ENCODE results near the gene KLHL6. TPM values are rescaled to one million over a fixed set of nuclear protein-coding genes. Genes with fewer than 3 reads are reported as not detected.
"Not testable (repeated sequence)": the region's sequence is repeated elsewhere in the genome, so short reads cannot be mapped to it uniquely, and the experiment has no call there.

The KLHL6 gene
- total RNA-seq, 1 experiment from 2014 or later, result 41.1 TPM

GRCh38 chr3:183448369-183449128 lies 107.0 kb downstream of the KLHL6 start:
- H3K9me3 ChIP-seq (ENCODE audit: low read length), result peaks cover 11% of the 10 kb centered on the region
- H3K4me1 ChIP-seq (ENCODE audit: low read length), result peaks cover 28% of the 10 kb centered on the region
- H3K79me2 ChIP-seq (ENCODE audit: low read length), result peaks cover 30% of the 10 kb centered on the region
- peak overlapping the region; percentile 87 for H3K4me2 ChIP-seq (ENCODE audit: low read depth, low read length, poor library complexity, severe bottlenecking)
- no peak overlapping the region for H3K27ac ChIP-seq (ENCODE audit: low read length)
- H4K20me1 ChIP-seq (ENCODE audit: insufficient read depth, low read depth, low read length), result no peaks in the 10 kb centered on the region
- peaks cover 11% of the 10 kb centered on the region for H3K36me3 ChIP-seq (ENCODE audit: insufficient read depth, low read length)
- no peaks in the 10 kb centered on the region for H3K9me2 ChIP-seq (replicated peaks; ENCODE audit: insufficient read depth, low read length)
- peak overlapping the region; percentile 80 for H3K9ac ChIP-seq (ENCODE audit: low read length)
- DNase-seq, result peak; percentile 54
- no peak overlapping the region for H2AFZ ChIP-seq (ENCODE audit: low read length)
- peak overlapping the region; percentile 80 for H3K4me3 ChIP-seq (ENCODE audit: low read length)
- H3K27me3 ChIP-seq (ENCODE audit: low read length), result no peaks in the 10 kb centered on the region; the same call in 1 of the 2 replicates

- peak overlapping the region; percentile 80 for H3K9ac ChIP-seq (ENCODE audit: low read length)
- H4K20me1 ChIP-seq (ENCODE audit: insufficient read depth, low read depth, low read length), result no peaks in the 10 kb centered on the region
- peak overlapping the region; percentile 87 for H3K4me2 ChIP-seq (ENCODE audit: low read depth, low read length, poor library complexity, severe bottlenecking)
- H3K4me1 ChIP-seq (ENCODE audit: low read length), result peaks cover 28% of the 10 kb centered on the region
- H3K27me3 ChIP-seq (ENCODE audit: low read length), result no peaks in the 10 kb centered on the region; the same call in 1 of the 2 replicates
- peaks cover 23% of the 10 kb centered on the region for H3K9me3 ChIP-seq (ENCODE audit: low read length)
- DNase-seq, result peak; percentile 98
- peaks cover 5% of the 10 kb centered on the region; the same call in 1 of the 2 replicates for H3K36me3 ChIP-seq (ENCODE audit: insufficient read depth, low read length)
- H3K9me2 ChIP-seq (replicated peaks; ENCODE audit: insufficient read depth, low read length), result no peaks in the 10 kb centered on the region
- peak overlapping the region; percentile 18; the same call in 1 of the 2 replicates for H3K27ac ChIP-seq (ENCODE audit: low read length)
- peak overlapping the region; percentile 80 for H3K4me3 ChIP-seq (ENCODE audit: low read length)
- peak overlapping the region; percentile 84 for H2AFZ ChIP-seq (ENCODE audit: low read length)
- H3K79me2 ChIP-seq (ENCODE audit: low read length), result peaks cover 30% of the 10 kb centered on the region
Observed at GRCh38 chr3:183447206-183448001, 108.1 kb downstream of the KLHL6 start.

- H3K27ac ChIP-seq (ENCODE audit: low read length), result peak overlapping the region; percentile 18; the same call in 1 of the 2 replicates
Observed at GRCh38 chr3:183446838-183447205, 108.7 kb downstream of the KLHL6 start.

GRCh38 chr3:183444748-183445147 lies 110.8 kb downstream of the KLHL6 start:
- Histone ChIP-seq H3K9ac (ENCODE audit: low read length) (no peak overlapping the region), H3K9me3 (ENCODE audit: low read length) (peaks cover 24% of the 10 kb centered on the region), H3K4me2 (ENCODE audit: low read depth, low read length, poor library complexity, severe bottlenecking) (no peak overlapping the region), H3K4me1 (ENCODE audit: low read length) (peaks cover 24% of the 10 kb centered on the region), H3K36me3 (ENCODE audit: insufficient read depth, low read length) (no peaks in the 10 kb centered on the region; the same call in 1 of the 2 replicates), H2AFZ (ENCODE audit: low read length) (no peak overlapping the region), H3K27me3 (ENCODE audit: low read length) (no peaks in the 10 kb centered on the region; the same call in 1 of the 2 replicates), H4K20me1 (ENCODE audit: insufficient read depth, low read depth, low read length) (no peaks in the 10 kb centered on the region), H3K4me3 (ENCODE audit: low read length) (no peak overlapping the region), H3K79me2 (ENCODE audit: low read length) (peaks cover 20% of the 10 kb centered on the region), H3K9me2 (replicated peaks; ENCODE audit: insufficient read depth, low read length) (no peaks in the 10 kb centered on the region), H3K27ac (ENCODE audit: low read length) (no peak overlapping the region)
- DNase-seq, result no peak

More at GRCh38 chr3:183446838-183447205, 108.7 kb downstream of the KLHL6 start:
- Histone ChIP-seq H4K20me1 (ENCODE audit: insufficient read depth, low read depth, low read length) (no peaks in the 10 kb centered on the region), H3K9ac (ENCODE audit: low read length) (peak overlapping the region; percentile 80), H2AFZ (ENCODE audit: low read length) (peak overlapping the region; percentile 84), H3K79me2 (ENCODE audit: low read length) (peaks cover 30% of the 10 kb centered on the region), H3K27me3 (ENCODE audit: low read length) (no peaks in the 10 kb centered on the region; the same call in 1 of the 2 replicates), H3K4me1 (ENCODE audit: low read length) (peaks cover 28% of the 10 kb centered on the region), H3K9me2 (replicated peaks; ENCODE audit: insufficient read depth, low read length) (no peaks in the 10 kb centered on the region), H3K36me3 (ENCODE audit: insufficient read depth, low read length) (no peaks in the 10 kb centered on the region; the same call in 1 of the 2 replicates), H3K4me3 (ENCODE audit: low read length) (peak overlapping the region; percentile 80), H3K9me3 (ENCODE audit: low read length) (peaks cover 24% of the 10 kb centered on the region), H3K4me2 (ENCODE audit: low read depth, low read length, poor library complexity, severe bottlenecking) (peak overlapping the region; percentile 87)
- no peak for DNase-seq

- no peak overlapping the region for H3K4me3 ChIP-seq (ENCODE audit: low read length)
- no peak overlapping the region for H3K27ac ChIP-seq (ENCODE audit: low read length)
- H2AFZ ChIP-seq (ENCODE audit: low read length), result no peak overlapping the region
- peaks cover 10% of the 10 kb centered on the region for H3K79me2 ChIP-seq (ENCODE audit: low read length)
- H3K9me3 ChIP-seq (ENCODE audit: low read length), result peaks cover 24% of the 10 kb centered on the region
- no peaks in the 10 kb centered on the region for H4K20me1 ChIP-seq (ENCODE audit: insufficient read depth, low read depth, low read length)
- no peaks in the 10 kb centered on the region; the same call in 1 of the 2 replicates for H3K27me3 ChIP-seq (ENCODE audit: low read length)
- no peak overlapping the region for H3K9ac ChIP-seq (ENCODE audit: low read length)
- H3K9me2 ChIP-seq (replicated peaks; ENCODE audit: insufficient read depth, low read length), result no peaks in the 10 kb centered on the region
- DNase-seq, result no peak
- H3K36me3 ChIP-seq (ENCODE audit: insufficient read depth, low read length), result no peaks in the 10 kb centered on the region; the same call in 1 of the 2 replicates
- peaks cover 14% of the 10 kb centered on the region for H3K4me1 ChIP-seq (ENCODE audit: low read length)
- H3K4me2 ChIP-seq (ENCODE audit: low read depth, low read length, poor library complexity, severe bottlenecking), result no peak overlapping the region
Observed at GRCh38 chr3:183443395-183444385, 111.8 kb downstream of the KLHL6 start.

- H3K4me2 ChIP-seq (ENCODE audit: low read depth, low read length, poor library complexity, severe bottlenecking), result no peak overlapping the region
Observed at GRCh38 chr3:183442994-183443393, 112.5 kb downstream of the KLHL6 start.

GRCh38 chr3:183440521-183440920 lies 115.0 kb downstream of the KLHL6 start:
- not testable (repeated sequence) for DNase-seq; H3K4me2 ChIP-seq (ENCODE audit: low read depth, low read length, poor library complexity, severe bottlenecking)

More at GRCh38 chr3:183442994-183443393, 112.5 kb downstream of the KLHL6 start:
- H3K36me3 ChIP-seq (ENCODE audit: insufficient read depth, low read length), result no peaks in the 10 kb centered on the region; the same call in 1 of the 2 replicates
- H3K9me3 ChIP-seq (ENCODE audit: low read length), result peaks cover 24% of the 10 kb centered on the region
- H3K9me2 ChIP-seq (replicated peaks; ENCODE audit: insufficient read depth, low read length), result no peaks in the 10 kb centered on the region
- H3K27me3 ChIP-seq (ENCODE audit: low read length), result no peaks in the 10 kb centered on the region; the same call in 1 of the 2 replicates
- no peak overlapping the region for H3K9ac ChIP-seq (ENCODE audit: low read length)
- peaks cover 7% of the 10 kb centered on the region for H3K4me1 ChIP-seq (ENCODE audit: low read length)
- no peak overlapping the region for H3K4me3 ChIP-seq (ENCODE audit: low read length)
- H3K79me2 ChIP-seq (ENCODE audit: low read length), result peaks cover 3% of the 10 kb centered on the region
- H3K27ac ChIP-seq (ENCODE audit: low read length), result no peak overlapping the region
- H4K20me1 ChIP-seq (ENCODE audit: insufficient read depth, low read depth, low read length), result no peaks in the 10 kb centered on the region
- no peak for DNase-seq
- no peak overlapping the region for H2AFZ ChIP-seq (ENCODE audit: low read length)

More at GRCh38 chr3:183440521-183440920, 115.0 kb downstream of the KLHL6 start:
- H3K9ac ChIP-seq (ENCODE audit: low read length); H3K27me3 ChIP-seq (ENCODE audit: low read length); H3K4me3 ChIP-seq (ENCODE audit: low read length); H3K79me2 ChIP-seq (ENCODE audit: low read length); H4K20me1 ChIP-seq (ENCODE audit: insufficient read depth, low read depth, low read length); H3K9me2 ChIP-seq (replicated peaks; ENCODE audit: insufficient read depth, low read length); H2AFZ ChIP-seq (ENCODE audit: low read length); H3K36me3 ChIP-seq (ENCODE audit: insufficient read depth, low read length); H3K27ac ChIP-seq (ENCODE audit: low read length): not testable (repeated sequence)
- Histone ChIP-seq H3K4me1 (ENCODE audit: low read length) (peaks cover 12% of the 10 kb centered on the region), H3K9me3 (ENCODE audit: low read length) (peaks cover 24% of the 10 kb centered on the region)

Measured in Karpas-422 (cell line).